ENCODE results near the gene NECAB2. TPM values are rescaled to one million over a fixed set of nuclear protein-coding genes. Genes with fewer than 3 reads are reported as not detected.
A peak's percentile ranks its signal among the peaks of the same experiment; 100 is the strongest.

Gene NECAB2
- not detected for total RNA-seq

DNA sequence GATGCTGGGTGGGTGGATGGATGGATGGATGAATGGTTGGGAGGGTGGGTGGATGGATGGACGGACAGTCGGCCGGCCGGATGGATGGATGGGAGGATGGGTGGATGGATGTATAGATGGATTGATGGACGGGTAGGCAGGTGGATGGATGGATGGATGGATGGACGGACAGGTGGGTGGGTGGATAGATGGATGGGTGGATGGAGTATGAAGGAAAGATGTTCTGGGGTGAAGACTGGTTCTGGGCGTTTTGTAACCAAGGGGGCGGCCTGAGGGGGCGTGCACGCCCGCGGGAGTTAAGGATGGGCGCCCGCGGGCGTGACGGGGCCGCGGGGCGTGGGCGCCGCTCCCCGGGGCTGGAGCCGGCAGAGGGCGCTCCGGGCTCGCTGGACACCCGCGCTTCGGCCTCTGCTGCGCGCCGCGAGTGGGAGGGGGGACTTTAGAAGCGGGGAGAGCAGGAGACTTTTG, at the start of gene NECAB2:
Gene NECAB2 (plus strand): TSS at position 407 of the 468 bp plus-strand sequence. CDS start 405 bp downstream, outside the sequence.
- intact Hi-C loops (cut with DNase I): loop anchor here (10.0 kb wide), 2 partner anchors 97 to 517 kb away; no protein-coding TSS in a partner anchor
- H3K4me3 ChIP-seq: peak within 1 kb of the TSS in 1 of 2 donors; percentile 39
- TF ChIP-seq POLR2AphosphoS5 (IDR thresholded peaks at IDR 0.05; ENCODE audit: insufficient read depth in 1 of 2, low read depth in 1 of 2) (no peak), POLR2A (IDR thresholded peaks at IDR 0.05) (no peak)
- TF ChIP-seq, protein P1, sequence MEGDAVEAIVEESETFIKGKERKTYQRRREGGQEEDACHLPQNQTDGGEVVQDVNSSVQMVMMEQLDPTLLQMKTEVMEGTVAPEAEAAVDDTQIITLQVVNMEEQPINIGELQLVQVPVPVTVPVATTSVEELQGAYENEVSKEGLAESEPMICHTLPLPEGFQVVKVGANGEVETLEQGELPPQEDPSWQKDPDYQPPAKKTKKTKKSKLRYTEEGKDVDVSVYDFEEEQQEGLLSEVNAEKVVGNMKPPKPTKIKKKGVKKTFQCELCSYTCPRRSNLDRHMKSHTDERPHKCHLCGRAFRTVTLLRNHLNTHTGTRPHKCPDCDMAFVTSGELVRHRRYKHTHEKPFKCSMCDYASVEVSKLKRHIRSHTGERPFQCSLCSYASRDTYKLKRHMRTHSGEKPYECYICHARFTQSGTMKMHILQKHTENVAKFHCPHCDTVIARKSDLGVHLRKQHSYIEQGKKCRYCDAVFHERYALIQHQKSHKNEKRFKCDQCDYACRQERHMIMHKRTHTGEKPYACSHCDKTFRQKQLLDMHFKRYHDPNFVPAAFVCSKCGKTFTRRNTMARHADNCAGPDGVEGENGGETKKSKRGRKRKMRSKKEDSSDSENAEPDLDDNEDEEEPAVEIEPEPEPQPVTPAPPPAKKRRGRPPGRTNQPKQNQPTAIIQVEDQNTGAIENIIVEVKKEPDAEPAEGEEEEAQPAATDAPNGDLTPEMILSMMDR (IDR thresholded peaks at IDR 0.05): peak in 1 of 3 experiments; percentile 58
- no peaks in the 10 kb centered on the region for H3K4me1 ChIP-seq
- H3K27ac ChIP-seq: no peak within 1 kb of the TSS
- DNase-seq (ENCODE audit: extremely low spot score in 2 of 2): no peak
- H3K27me3 ChIP-seq: no peaks in the 10 kb centered on the region
- H3K9me3 ChIP-seq: no peaks in the 10 kb centered on the region
- H3K36me3 ChIP-seq: no peaks in the 10 kb centered on the region

DNA sequence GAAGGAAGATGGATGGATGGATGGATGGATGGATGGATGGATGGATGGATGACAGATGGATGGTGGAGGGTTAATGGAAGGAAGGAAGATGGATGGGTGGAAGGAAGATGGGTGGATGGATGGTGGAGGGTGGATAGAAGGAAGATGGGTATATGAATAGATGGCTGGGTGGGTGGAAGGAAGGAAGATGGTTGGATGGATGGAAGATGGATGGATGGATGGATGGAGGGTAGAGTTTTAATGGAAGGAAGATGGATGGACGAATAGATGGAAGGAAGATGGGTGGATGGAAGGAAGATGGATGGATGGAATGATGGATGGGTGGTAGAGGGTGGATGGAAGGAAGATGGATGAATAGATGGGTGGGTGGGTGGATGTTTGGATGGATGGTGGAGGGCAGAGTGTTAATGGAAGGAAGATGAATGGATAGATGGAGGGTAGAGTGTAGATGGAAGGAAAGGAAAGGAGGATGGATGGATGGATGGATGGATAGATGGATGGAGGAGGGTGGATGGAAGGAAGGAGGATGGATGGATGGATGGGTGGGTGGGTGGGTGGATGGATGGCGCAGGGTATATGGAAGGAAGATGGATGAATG, 47.1 kb upstream of the NECAB2 start:
- Histone ChIP-seq H3K36me3 (peaks cover 0 to 32% of the 10 kb centered on the region in 2 donors), H3K27me3 (no peaks in the 10 kb centered on the region), H3K27ac (no peak overlapping the region), H3K4me1 (no peaks in the 10 kb centered on the region), H3K4me3 (no peak overlapping the region), H3K9me3 (no peaks in the 10 kb centered on the region)
- TF ChIP-seq POLR2A (IDR thresholded peaks at IDR 0.05) (no peak), POLR2AphosphoS5 (IDR thresholded peaks at IDR 0.05; ENCODE audit: insufficient read depth in 1 of 2, low read depth in 1 of 2) (no peak)
- TF ChIP-seq, protein P1 (IDR thresholded peaks at IDR 0.05): no peak
- intact Hi-C loops (cut with DNase I): no loop called here
- no peak for DNase-seq (ENCODE audit: extremely low spot score in 2 of 2)

DNA sequence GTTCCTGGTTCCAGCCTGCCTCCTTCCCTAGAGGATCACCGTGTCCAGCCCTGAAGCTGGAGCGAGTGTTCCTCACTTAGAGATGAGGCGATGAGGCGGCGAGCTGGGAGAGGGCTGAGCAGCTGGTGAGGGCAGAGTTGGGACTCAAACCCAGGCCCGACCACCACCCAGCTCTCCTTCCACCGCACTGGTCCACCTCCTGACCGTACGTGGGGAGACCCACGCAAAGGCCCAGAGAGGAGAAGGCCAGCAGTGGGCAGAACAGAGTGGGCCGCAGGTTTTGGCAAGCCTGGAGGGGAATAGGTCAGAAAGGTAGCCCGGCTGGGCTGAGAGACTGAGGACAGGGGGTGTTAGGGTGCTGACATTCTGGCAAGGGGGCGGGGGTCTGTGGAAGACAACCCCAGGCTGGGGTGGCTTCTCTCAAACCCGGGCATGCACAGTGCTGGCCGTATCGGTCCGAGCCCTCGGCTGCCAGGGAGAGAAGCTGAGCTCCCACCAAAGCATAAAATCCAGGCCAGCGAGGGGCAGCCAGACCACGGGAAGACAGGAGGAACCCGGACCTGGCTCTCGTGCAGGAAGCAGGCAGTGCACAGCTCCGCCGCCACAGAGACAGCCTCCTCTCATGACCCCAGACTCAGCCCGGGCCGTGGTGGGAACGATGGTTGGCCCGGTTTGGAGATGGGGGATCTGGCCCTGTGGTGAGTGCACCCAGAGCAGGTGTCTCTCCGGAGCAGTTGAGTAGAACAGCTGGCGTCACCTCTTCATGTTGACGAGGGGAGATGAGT, 44.3 kb upstream of the NECAB2 start:
- no peaks in the 10 kb centered on the region for H3K9me3 ChIP-seq
- no peaks in the 10 kb centered on the region for H3K27me3 ChIP-seq
- intact Hi-C loops (cut with DNase I): no loop called here
- peaks cover 0 to 14% of the 10 kb centered on the region in 2 donors for H3K36me3 ChIP-seq
- no peak for DNase-seq (ENCODE audit: extremely low spot score in 2 of 2)
- peaks cover 11% of the 10 kb centered on the region for H3K4me1 ChIP-seq
- TF ChIP-seq, protein P1 (IDR thresholded peaks at IDR 0.05): no peak
- TF ChIP-seq POLR2A (IDR thresholded peaks at IDR 0.05) (no peak), POLR2AphosphoS5 (IDR thresholded peaks at IDR 0.05; ENCODE audit: insufficient read depth in 1 of 2, low read depth in 1 of 2) (no peak)
- no peak overlapping the region for H3K4me3 ChIP-seq
- no peak overlapping the region for H3K27ac ChIP-seq

DNA sequence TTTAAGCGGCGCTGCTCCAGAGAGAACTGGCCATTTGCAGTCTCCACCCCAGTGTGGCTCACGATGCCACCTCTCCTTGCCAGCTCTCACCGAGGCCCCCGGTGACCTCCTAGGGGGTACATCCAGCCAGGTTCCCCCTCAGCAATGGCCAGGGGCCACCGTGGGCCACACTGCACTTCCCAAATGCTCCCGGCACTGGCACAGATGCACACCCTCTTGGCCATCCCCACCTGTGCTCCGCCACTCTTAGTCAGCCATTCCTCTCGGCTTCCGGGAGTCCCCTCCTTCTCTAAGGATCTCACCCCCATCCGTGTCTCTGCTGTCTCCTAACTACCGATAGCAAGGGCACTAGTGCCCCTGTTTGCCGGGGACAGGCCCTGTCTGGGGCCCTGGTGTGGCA, 43.4 kb upstream of the NECAB2 start:
- H3K36me3 ChIP-seq: peaks cover 0 to 6% of the 10 kb centered on the region in 2 donors
- H3K4me1 ChIP-seq: peaks cover 11% of the 10 kb centered on the region
- no peak overlapping the region for H3K4me3 ChIP-seq
- TF ChIP-seq POLR2AphosphoS5 (IDR thresholded peaks at IDR 0.05; ENCODE audit: insufficient read depth in 1 of 2, low read depth in 1 of 2): no peak
- TF ChIP-seq, protein P1 (IDR thresholded peaks at IDR 0.05): no peak
- TF ChIP-seq POLR2A (IDR thresholded peaks at IDR 0.05): no peak
- DNase-seq (ENCODE audit: extremely low spot score in 2 of 2): no peak
- intact Hi-C loops (cut with DNase I): no loop called here
- H3K27me3 ChIP-seq: no peaks in the 10 kb centered on the region
- H3K27ac ChIP-seq: no peak overlapping the region
- H3K9me3 ChIP-seq: no peaks in the 10 kb centered on the region

Data from vagina (tissue), 2 donors.